Pons (tissue), 1 donor: Measurements from ENCODE around the gene TCF4.

Source experiments
- DNase-seq: peaks from one replicate; pipeline ENCODE4 v3.0.0-alpha.2; 2016; ENCODE audit warnings: low spot score

Gene TCF4

GRCh38 chr18:55504808-55505207 is 83.2 kb downstream of the TCF4 start:
- no peak for DNase-seq

DNA sequence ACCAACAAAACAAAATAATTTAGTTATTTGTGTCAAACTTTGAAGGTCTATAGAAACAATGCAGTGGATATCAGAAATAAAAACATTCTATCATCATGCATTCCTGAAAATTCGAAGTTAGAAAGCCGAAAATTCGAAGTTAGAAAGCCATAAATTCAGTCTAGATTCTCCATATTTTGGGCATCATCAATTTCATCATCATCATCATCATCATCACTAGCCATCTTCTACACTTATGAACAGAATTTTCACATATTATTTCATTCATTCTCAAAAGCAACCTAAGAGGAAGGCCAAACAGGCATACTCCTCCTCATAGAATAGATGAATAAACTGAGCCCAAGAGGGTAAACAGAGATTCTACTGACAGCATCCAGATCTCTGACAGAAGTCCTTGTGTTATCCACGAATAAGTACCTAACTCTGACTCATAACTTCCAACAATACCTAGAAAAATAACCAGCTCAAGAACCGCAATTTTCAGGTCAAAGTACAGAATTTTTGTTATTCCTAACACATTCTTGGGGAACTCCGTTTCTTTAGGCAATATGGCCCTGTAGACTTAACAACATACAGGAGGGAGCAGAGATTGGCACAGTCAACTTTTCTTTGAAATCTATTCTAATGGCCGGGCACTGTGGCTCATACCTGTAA is 84.7 kb downstream of the TCF4 start:
- no peak for DNase-seq

DNA sequence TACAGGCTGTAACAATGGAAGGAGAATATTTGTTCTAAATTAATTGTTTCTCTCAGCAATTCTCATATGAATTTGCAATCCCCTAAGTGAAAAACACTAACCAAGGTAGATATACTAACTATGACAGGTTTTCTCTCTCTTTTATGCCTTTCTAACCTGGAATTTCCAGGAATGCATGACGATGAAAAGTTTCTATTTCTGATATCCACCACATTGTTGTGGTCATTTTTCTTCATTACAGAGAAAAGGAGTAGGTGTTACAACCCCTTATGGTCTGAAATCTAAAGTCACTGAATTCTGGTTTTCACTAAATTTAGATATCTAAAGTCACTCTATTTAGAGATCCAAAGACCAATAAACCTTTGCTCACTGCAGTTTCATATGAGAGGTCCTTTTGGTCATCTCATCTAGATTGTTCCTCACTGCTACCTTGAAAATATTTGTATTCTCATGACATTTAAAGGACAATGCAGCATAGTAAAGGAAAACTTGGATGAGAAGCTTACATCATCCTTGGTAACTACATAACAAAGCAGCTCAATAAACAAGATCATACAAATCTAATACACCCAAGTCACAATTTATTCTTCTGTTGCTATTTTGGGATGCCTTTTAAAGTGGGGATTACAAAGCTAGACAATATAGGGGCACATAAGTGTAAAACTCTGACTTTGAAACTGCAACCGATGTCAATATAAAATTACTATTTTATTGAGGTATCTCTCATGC is 85.8 kb downstream of the TCF4 start:
- no peak for DNase-seq

DNA sequence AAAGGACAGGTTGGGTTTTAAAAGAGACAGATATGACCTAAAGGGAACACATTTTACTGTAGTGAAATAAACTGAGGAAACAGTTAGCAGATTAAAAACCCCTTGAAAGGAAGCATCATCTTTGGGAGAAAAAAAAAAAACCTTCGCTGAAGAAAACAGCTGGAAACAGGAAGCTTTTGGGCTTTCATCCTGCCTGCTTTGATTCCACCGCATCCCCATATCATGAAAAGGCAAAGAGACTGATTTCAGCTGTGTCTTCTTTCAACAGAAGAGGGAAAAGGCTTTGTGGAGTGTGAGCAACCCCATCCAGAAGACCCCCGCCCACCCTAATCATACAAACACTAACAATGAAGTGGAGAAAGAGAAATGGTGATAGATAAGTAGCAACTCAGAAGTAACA is 86.4 kb downstream of the TCF4 start:
- DNase-seq: no peak

- no peak for DNase-seq
Observed at GRCh38 chr18:55500316-55501086, 87.5 kb downstream of the TCF4 start.

DNA sequence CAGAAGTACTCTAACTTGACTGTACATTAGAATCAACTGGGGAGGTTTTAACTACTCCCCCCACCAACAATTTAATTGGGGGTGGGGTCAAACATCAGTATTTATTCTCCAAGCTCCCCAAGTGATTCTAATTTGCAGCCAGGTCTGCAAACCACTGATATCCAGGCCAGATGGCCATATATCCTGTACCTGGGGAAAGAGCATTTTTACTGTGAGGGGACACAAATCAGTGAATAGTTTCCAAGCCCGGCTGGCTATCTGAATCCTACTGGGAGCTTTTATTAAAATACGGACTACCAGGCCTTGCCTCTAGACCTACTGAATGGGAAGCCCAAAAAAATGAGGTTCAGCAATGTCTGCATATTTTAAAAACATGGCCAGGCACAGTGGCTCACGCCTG is 88.5 kb downstream of the TCF4 start:
- DNase-seq: no peak

DNA sequence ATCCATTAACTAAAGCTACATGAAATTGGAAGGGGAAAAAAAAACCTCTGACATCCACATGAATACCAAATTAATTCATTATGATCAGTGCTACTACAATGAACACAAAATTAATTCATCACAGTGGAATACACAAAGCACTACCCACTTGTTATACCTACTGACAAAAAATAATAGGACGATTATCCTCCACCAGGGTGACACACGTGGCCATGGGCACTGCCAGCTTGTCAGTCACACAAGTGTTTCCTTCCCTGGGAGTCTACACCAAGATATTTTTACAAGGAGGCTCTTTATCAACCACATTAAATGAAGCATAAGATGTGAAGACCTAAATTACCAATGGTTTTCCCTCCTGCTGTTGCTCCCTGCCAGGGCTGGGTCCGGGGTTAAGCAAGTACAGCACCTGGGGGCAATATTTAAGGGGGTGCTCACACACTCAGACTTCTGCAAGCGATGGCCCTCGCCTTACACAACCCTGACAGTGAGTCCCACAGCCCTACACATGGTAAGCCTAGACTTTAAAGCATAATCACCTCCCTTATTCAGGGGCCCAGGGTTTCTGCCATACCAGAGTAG is 90.1 kb downstream of the TCF4 start:
- DNase-seq: peak; percentile 51

GRCh38 chr18:55494899-55495298 is 93.1 kb downstream of the TCF4 start:
- DNase-seq: no peak

DNA sequence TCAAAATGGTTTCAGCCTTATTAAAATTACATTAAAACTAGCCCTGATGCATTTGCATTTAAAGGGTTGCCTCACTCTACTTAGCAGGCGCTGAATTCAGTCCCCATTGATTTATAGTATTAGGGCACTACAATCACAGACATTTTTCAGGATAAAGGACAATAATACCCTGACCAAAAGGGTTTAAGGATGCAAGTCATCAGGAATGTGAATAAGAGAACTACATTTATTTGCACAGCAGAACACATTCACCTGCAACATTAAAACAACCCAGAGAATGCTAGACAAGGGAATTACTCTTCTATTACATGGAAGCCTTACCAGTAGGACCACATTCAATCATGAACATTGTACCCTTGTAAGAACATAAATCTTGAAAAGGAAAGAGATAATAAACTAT is 93.6 kb downstream of the TCF4 start:
- no peak for DNase-seq

DNA sequence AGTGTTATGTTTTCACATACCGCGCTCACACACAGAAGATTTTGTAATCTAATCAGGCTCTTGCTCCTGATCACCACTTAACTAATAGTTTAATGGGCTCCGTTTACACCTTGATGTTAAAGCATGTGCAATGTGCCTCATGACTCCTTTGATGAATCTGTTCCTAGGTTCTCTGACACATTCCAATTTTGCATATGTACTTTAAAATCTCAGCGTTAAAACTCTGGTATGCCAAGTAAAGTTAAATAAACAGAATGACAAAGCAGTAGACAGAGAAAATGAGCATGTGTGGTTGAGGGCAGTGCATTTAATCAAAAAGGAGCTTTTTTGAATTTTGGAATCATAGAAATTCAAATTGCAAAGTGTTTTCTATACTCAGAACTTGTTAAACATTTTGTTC is 96.4 kb downstream of the TCF4 start:
- DNase-seq: no peak

DNA sequence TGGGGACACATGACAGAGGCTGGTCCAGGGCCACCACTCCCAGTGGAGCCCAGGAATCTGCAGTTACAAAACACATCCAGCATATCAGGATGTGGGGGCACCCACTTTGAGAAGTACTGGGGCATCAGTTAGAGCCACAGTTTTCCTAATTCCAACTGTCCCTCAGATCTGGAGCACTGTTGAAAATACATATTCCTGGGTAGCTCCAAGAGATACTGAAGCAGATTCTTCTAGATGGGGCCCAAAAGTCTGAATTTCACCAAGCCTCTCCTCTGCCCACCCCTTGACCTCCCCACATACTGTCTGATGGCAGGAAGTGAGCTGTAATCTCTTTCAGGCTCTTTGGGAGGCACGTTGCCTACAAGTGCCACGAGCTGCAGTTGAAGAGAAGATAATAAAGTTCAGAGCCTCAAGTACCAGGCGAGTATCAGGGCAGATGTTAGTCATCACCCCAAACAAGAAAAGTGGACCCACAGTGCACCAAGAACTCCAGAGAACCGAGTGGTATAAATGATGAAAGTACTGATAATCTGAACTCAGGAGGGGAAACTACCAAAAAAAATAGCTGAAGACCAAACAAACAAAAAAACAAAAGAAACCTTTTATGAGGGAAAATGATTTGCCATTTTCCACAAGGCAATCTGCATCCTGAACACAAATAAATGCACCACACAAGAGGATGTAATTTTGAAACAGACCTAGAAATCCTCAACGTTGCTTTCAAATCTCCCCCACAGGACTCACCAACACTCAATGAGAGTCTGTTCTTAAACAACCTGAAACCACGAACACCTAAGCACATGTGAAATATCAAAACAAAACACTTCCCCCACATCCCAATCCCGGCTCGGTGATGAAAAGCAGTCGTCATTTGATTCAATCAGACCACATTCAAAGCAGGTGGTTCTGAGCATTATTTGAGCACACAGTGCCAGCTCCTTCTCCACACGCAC is 98.7 kb downstream of the TCF4 start:
- no peak for DNase-seq

DNA sequence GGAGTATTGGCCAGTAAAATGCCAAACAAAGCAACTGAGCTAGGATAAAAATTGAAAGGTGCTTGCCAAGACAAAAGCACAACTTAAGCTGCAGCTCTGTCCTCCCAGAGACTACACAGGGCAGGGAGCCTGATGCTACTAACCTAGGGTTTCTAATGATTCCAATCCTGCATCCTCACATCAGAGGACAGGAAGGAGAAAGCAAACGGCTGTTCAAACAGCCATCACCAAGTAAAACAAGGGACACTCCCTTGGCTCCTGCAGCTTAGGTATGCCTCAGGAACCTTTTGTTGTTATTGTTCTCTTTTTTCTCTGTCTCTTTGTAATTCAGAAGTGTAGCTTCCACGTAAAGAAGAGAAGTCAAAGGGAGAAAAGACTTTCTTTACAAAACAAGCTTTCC is 99.5 kb downstream of the TCF4 start:
- no peak for DNase-seq

DNA sequence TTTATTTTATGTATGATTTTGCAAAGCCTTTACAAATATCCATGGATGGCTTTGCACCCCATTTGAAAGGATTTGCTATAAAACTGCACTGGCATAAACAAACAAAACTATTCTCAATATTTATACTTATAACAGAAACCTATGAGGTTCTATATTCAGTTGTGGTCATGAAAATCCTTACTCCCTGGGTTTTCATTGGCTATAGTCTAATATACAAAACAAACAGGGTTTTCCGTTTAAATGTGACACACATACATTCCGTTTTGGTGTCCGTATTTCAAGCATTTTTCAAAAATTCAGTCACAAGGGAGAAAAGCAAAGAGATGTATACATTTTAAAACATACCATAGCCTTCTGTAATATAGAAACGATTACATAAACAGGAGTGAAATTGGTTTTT is 100.0 kb downstream of the TCF4 start:
- no peak for DNase-seq

GRCh38 chr18:55486936-55487335 is 101.1 kb downstream of the TCF4 start:
- no peak for DNase-seq

DNA sequence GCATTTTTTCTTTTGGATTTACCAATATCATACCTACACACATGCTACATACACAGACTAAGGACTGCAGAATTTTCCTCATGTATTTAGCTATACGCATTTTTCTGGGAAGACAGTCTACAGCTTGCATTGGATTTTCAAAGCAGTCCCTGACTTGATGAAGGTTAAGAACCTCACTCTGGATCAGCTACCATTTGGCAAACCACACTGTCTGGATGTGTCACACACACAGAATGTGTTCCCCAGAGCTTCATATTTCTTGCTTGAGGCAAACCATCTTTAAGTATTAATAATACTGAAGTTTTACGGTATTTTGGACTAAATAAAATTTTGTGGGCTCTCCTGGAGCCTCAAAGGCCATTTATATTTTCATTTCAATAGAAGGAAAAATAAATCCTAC is 102.3 kb downstream of the TCF4 start:
- DNase-seq: no peak

- no peak for DNase-seq
Observed at GRCh38 chr18:55484773-55485172, 103.2 kb downstream of the TCF4 start.

- no peak for DNase-seq
Observed at GRCh38 chr18:55483266-55483871, 104.6 kb downstream of the TCF4 start.

- DNase-seq: no peak
Observed at GRCh38 chr18:55479656-55480420, 108.2 kb downstream of the TCF4 start.

GRCh38 chr18:55477860-55478581 is 110.0 kb downstream of the TCF4 start:
- DNase-seq: no peak

DNA sequence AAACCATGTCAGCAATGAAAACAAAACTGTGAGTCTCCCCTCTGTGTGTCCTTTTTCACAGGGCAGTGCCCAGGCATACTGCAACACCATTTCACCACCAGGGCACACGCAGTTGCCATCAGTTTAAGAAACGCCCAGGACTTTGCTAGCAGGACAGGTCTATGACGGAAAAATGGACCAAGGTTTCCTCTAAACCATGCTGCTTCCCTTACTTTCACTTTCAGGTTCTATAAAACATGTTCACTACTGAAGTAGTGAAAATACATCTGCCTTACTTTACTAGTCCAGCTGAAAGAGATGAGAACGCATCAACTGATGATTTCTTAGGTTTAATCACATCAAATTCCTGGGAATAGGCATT is 110.5 kb downstream of the TCF4 start:
- peak; percentile 72 for DNase-seq
